ENCODE data around the gene LRRC1. TPM values are rescaled to one million over a fixed set of nuclear protein-coding genes. Genes with fewer than 3 reads are reported as not detected.

Gene LRRC1
- total and polyA plus RNA-seq, 2 of the 8 experiments (the other 6 are each of a cell fraction or from before 2014, with no cell fraction given): 6.7 to 15.9 TPM

- H2AK5ac ChIP-seq (ENCODE audit: low read depth, low read length): no peak overlapping the region
- H4K8ac ChIP-seq (ENCODE audit: extremely low read depth, insufficient read depth, low read length): no peak overlapping the region
- H2BK20ac ChIP-seq (ENCODE audit: low read length): no peak overlapping the region
- no peak for TF ChIP-seq ATF2 (IDR thresholded peaks at IDR 0.05; ENCODE audit: low read length)
- TF ChIP-seq CTCF (IDR thresholded peaks at IDR 0.05; ENCODE audit: control extremely low read depth in 1 of 3, insufficient read depth in 1 of 3, low read depth in 1 of 3, low read length in 3 of 3): no peak
- no peak for TF ChIP-seq JUND (IDR thresholded peaks at IDR 0.05; ENCODE audit: low read length)
- TF ChIP-seq POLR2A (IDR thresholded peaks at IDR 0.05; ENCODE audit: control extremely low read depth in 1 of 2, low read depth in 2 of 2, low read length in 2 of 2): no peak
- no peak for TF ChIP-seq SIN3A (conservative IDR thresholded peaks at IDR 0.05 in 1 of 2, IDR thresholded peaks at IDR 0.05 in 1 of 2; ENCODE audit: low read depth in 1 of 2, low read length in 2 of 2)
- TF ChIP-seq CHD2 (IDR thresholded peaks at IDR 0.05; ENCODE audit: low read length): no peak
- no peak for TF ChIP-seq BRCA1 (IDR thresholded peaks at IDR 0.05; ENCODE audit: low read depth, low read length)
- TF ChIP-seq USF2 (IDR thresholded peaks at IDR 0.05; ENCODE audit: low read length): no peak
- TF ChIP-seq BACH1 (IDR thresholded peaks at IDR 0.05; ENCODE audit: low read length): no peak
- no peak for FAIRE-seq
- no peak overlapping the region for H2AFZ ChIP-seq (ENCODE audit: low read length)
- H4K91ac ChIP-seq (replicated peaks; ENCODE audit: insufficient read length, low read length): no peak overlapping the region
- H3K27me3 ChIP-seq (replicated peaks in 1 of 4; ENCODE audit: control insufficient read depth in 3 of 4, extremely low read depth in 1 of 4, insufficient read depth in 3 of 4, low read length in 3 of 4): no peaks in the 10 kb centered on the region
- H3K56ac ChIP-seq (replicated peaks; ENCODE audit: insufficient read length, low read depth, low read length): no peak overlapping the region
- no peak overlapping the region for H2BK12ac ChIP-seq (ENCODE audit: low read depth, low read length)
- H3K18ac ChIP-seq (ENCODE audit: extremely low read depth, low read length): no peak overlapping the region
- H3K79me1 ChIP-seq (ENCODE audit: low read depth, low read length): no peaks in the 10 kb centered on the region; the same call in 1 of the 2 replicates
- H3K14ac ChIP-seq (ENCODE audit: insufficient read length): no peak overlapping the region
- CTCF ChIA-PET (ENCODE audit: partially characterized antibody): interaction anchor here (0.6 to 1.2 kb wide), 3 partner anchors 29 to 143 kb away, joined by 3 to 4 read pairs (median 3); no protein-coding TSS in a partner anchor
- no peak overlapping the region for H2BK120ac ChIP-seq (replicated peaks; ENCODE audit: low read depth, low read length)
- H3K79me2 ChIP-seq (ENCODE audit: control insufficient read depth in 1 of 2, insufficient read depth in 2 of 2, low read length in 2 of 2): no peaks in the 10 kb centered on the region; a peak in 1 of 4 replicates
- no peak overlapping the region for H3K27ac ChIP-seq (ENCODE audit: low read depth, low read length)
- DNase-seq (ENCODE audit: low read depth in 1 of 2, low spot score in 2 of 2): no peak
- peaks cover 0 to 9% (median 2%) of the 10 kb centered on the region in 4 experiments; a peak in 2 of 7 replicates for H3K4me1 ChIP-seq (replicated peaks in 1 of 4; ENCODE audit: control insufficient read depth in 3 of 4, insufficient read depth in 4 of 4, low read length in 3 of 4)
- H3K36me3 ChIP-seq (ENCODE audit: control insufficient read depth in 2 of 4, insufficient read depth in 4 of 4, low read length in 3 of 4): no peaks in the 10 kb centered on the region
- no peak overlapping the region for H2BK5ac ChIP-seq (ENCODE audit: low read depth, low read length)
- H3K4me2 ChIP-seq (ENCODE audit: insufficient read depth in 1 of 2, low read depth in 2 of 2, low read length in 2 of 2): no peak overlapping the region
- no peak overlapping the region for H3K4me3 ChIP-seq (ENCODE audit: extremely low read depth in 1 of 4, insufficient read depth in 2 of 4, low read depth in 3 of 4, low read length in 4 of 4)
- WGBS, 2 experiments (ENCODE audit: extremely low coverage in 1 of 2, insufficient coverage in 1 of 2, insufficient read length in 1 of 2, insufficient replicate concordance in 2 of 2, low coverage in 1 of 2, low lambda C conversion rate in 2 of 2, missing lambda C conversion rate in 1 of 2): 92% methylated on average over 2 of the region's 2 CpGs; no CpG with 5 or more reads in 1 of the 2 experiments
- no peaks in the 10 kb centered on the region for H3K9me3 ChIP-seq (ENCODE audit: insufficient read depth in 2 of 2, low read depth in 1 of 2, low read length in 1 of 2)
- no peaks in the 10 kb centered on the region for H3K23me2 ChIP-seq (ENCODE audit: low read depth, low read length)
- peaks cover 0 to 1% of the 10 kb centered on the region in 2 experiments for H4K20me1 ChIP-seq (replicated peaks in 1 of 2; ENCODE audit: control insufficient read depth in 1 of 2, insufficient read depth in 2 of 2, low read length in 2 of 2)
- POLR2A ChIA-PET (ENCODE audit: partially characterized antibody): no interaction called here
- no peak overlapping the region for H3K9ac ChIP-seq (replicated peaks in 1 of 4; ENCODE audit: extremely low read depth in 1 of 4, low read depth in 3 of 4, low read length in 3 of 4)
- H3K23ac ChIP-seq (ENCODE audit: insufficient read length): no peak overlapping the region
- no peak overlapping the region for H2BK15ac ChIP-seq (ENCODE audit: low read length)
- no peak overlapping the region for H4K5ac ChIP-seq (ENCODE audit: insufficient read length, low read depth, low read length)
- H3K4ac ChIP-seq (replicated peaks; ENCODE audit: insufficient read length, low read depth, low read length): no peak overlapping the region
Measured at GRCh38 chr6:53852805-53853204, 58.0 kb downstream of the LRRC1 start.
